ENCODE results near the gene BRME1. TPM values are rescaled to one million over a fixed set of nuclear protein-coding genes. Genes with fewer than 3 reads are reported as not detected.
A peak's percentile ranks its signal among the peaks of the same experiment; 100 is the strongest.

The BRME1 gene
- total RNA-seq, 1 donor from 2014 or later = not detected

GRCh38 chr19:13875824-13876223, 30.1 kb downstream of the BRME1 start:
- Histone ChIP-seq H3K4me3 (no peak overlapping the region), H3K27ac (no peak overlapping the region), H3K27me3 (no peaks in the 10 kb centered on the region), H3K36me3 (no peaks in the 10 kb centered on the region), H3K9me3 (no peaks in the 10 kb centered on the region), H3K4me1 (peaks cover 6 to 16% of the 10 kb centered on the region in 2 donors)
- peak in 1 of 2 donors; percentile 52 for DNase-seq (ENCODE audit: low spot score in 2 of 2)
- intact Hi-C loops (cut with DNase I) = no loop called here
- TF ChIP-seq CTCF (IDR thresholded peaks at IDR 0.05) = no peak

GRCh38 chr19:13873834-13874515, 31.9 kb downstream of the BRME1 start:
- H3K4me1 ChIP-seq = peaks cover 0 to 4% of the 10 kb centered on the region in 2 donors
- H3K9me3 ChIP-seq = no peaks in the 10 kb centered on the region
- H3K27me3 ChIP-seq = no peaks in the 10 kb centered on the region
- H3K4me3 ChIP-seq = no peak overlapping the region
- no peak for DNase-seq (ENCODE audit: low spot score in 2 of 2)
- TF ChIP-seq CTCF (IDR thresholded peaks at IDR 0.05) = no peak
- intact Hi-C loops (cut with DNase I) = no loop called here
- no peak overlapping the region for H3K27ac ChIP-seq
- H3K36me3 ChIP-seq = no peaks in the 10 kb centered on the region

GRCh38 chr19:13872695-13873389, 33.1 kb downstream of the BRME1 start:
- H3K27ac ChIP-seq = no peak overlapping the region
- peaks cover 0 to 4% of the 10 kb centered on the region in 2 donors for H3K4me1 ChIP-seq
- DNase-seq (ENCODE audit: low spot score in 2 of 2) = no peak
- no peaks in the 10 kb centered on the region for H3K36me3 ChIP-seq
- intact Hi-C loops (cut with DNase I) = no loop called here
- peak overlapping the region; percentile 18 to 54 for H3K4me3 ChIP-seq
- no peaks in the 10 kb centered on the region for H3K27me3 ChIP-seq
- H3K9me3 ChIP-seq = no peaks in the 10 kb centered on the region
- peak in 1 of 3 experiments; percentile 9 for TF ChIP-seq CTCF (IDR thresholded peaks at IDR 0.05)

GRCh38 chr19:13872339-13872694, 33.6 kb downstream of the BRME1 start:
- H3K27ac ChIP-seq = no peak overlapping the region
- no peaks in the 10 kb centered on the region for H3K27me3 ChIP-seq
- DNase-seq (ENCODE audit: low spot score in 2 of 2) = no peak
- peaks cover 0 to 4% of the 10 kb centered on the region in 2 donors for H3K4me1 ChIP-seq
- no peaks in the 10 kb centered on the region for H3K9me3 ChIP-seq
- H3K36me3 ChIP-seq = no peaks in the 10 kb centered on the region
- no peak for TF ChIP-seq CTCF (IDR thresholded peaks at IDR 0.05)
- intact Hi-C loops (cut with DNase I) = no loop called here
- peak overlapping the region in 1 of 2 donors; percentile 54 for H3K4me3 ChIP-seq

GRCh38 chr19:13870873-13871272, 35.0 kb downstream of the BRME1 start:
- peaks cover 0 to 4% of the 10 kb centered on the region in 2 donors for H3K4me1 ChIP-seq
- no peaks in the 10 kb centered on the region for H3K27me3 ChIP-seq
- no peak for DNase-seq (ENCODE audit: low spot score in 2 of 2)
- intact Hi-C loops (cut with DNase I) = no loop called here
- H3K4me3 ChIP-seq = no peak overlapping the region
- H3K36me3 ChIP-seq = no peaks in the 10 kb centered on the region
- no peak overlapping the region for H3K27ac ChIP-seq
- no peaks in the 10 kb centered on the region for H3K9me3 ChIP-seq
- no peak for TF ChIP-seq CTCF (IDR thresholded peaks at IDR 0.05)

All from ascending aorta (tissue), 2 donors.